ENCODE results near the gene FAM228B.
"Not testable (repeated sequence)": the region's sequence is repeated elsewhere in the genome, so short reads cannot be mapped to it uniquely, and the experiment has no call there.

FAM228B gene

GRCh38 chr2:24104110-24104650 lies 19.1 kb upstream of the FAM228B start:
- no peak for DNase-seq

- DNase-seq, result no peak
Observed at GRCh38 chr2:24104906-24105305, 18.4 kb upstream of the FAM228B start.

GRCh38 chr2:24105816-24106215 lies 17.5 kb upstream of the FAM228B start:
- DNase-seq, result no peak

- no peak for DNase-seq
Observed at GRCh38 chr2:24106786-24107185, 16.5 kb upstream of the FAM228B start.

GRCh38 chr2:24107336-24107735 lies 15.9 kb upstream of the FAM228B start:
- no peak for DNase-seq

- DNase-seq, result not testable (repeated sequence)
Observed at GRCh38 chr2:24109431-24109830, 13.8 kb upstream of the FAM228B start.

- no peak for DNase-seq
Observed at GRCh38 chr2:24110660-24111303, 12.5 kb upstream of the FAM228B start.

GRCh38 chr2:24111407-24111901 lies 11.8 kb upstream of the FAM228B start:
- DNase-seq, result no peak

- DNase-seq, result no peak
Observed at GRCh38 chr2:24115057-24115456, 8.2 kb upstream of the FAM228B start.

- no peak for DNase-seq
Observed at GRCh38 chr2:24117902-24118301, 5.4 kb upstream of the FAM228B start.

GRCh38 chr2:24121066-24121465 lies 2.2 kb upstream of the FAM228B start:
- DNase-seq, result no peak

GRCh38 chr2:24121469-24121868 lies 1.8 kb upstream of the FAM228B start:
- DNase-seq, result no peak

GRCh38 chr2:24122366-24123194 lies 689 bp upstream of the FAM228B start:
- DNase-seq, result no peak

- DNase-seq, result no peak
Observed at GRCh38 chr2:24123922-24124580, 782 bp downstream of the FAM228B start.

- DNase-seq, result no peak
Observed at GRCh38 chr2:24125956-24126355, 2.7 kb downstream of the FAM228B start.

GRCh38 chr2:24132543-24132942 lies 9.3 kb downstream of the FAM228B start:
- DNase-seq, result no peak

GRCh38 chr2:24140305-24140704 lies 17.0 kb downstream of the FAM228B start:
- DNase-seq, result not testable (repeated sequence)

GRCh38 chr2:24147364-24147763 lies 24.1 kb downstream of the FAM228B start:
- no peak for DNase-seq

- no peak for DNase-seq
Observed at GRCh38 chr2:24152413-24153197, 29.3 kb downstream of the FAM228B start.

- DNase-seq, result no peak
Observed at GRCh38 chr2:24153478-24153877, 30.2 kb downstream of the FAM228B start.

- no peak for DNase-seq
Observed at GRCh38 chr2:24158131-24158530, 34.9 kb downstream of the FAM228B start.

- DNase-seq, result no peak
Observed at GRCh38 chr2:24159708-24160107, 36.4 kb downstream of the FAM228B start.

GRCh38 chr2:24160761-24161160 lies 37.5 kb downstream of the FAM228B start:
- DNase-seq, result no peak
